GM18951 (cell line): Measurements from ENCODE around the gene TRAF5.

Experiments
- POLR2A ChIP-seq: IDR thresholded peaks from 4 replicates; pipeline ENCODE4 v1.6.1; 2011; ENCODE audit warnings: mild to moderate bottlenecking; ENCODE audit not compliant: insufficient read length, insufficient read depth; ENCODE audit errors: extremely low read depth
- in situ Hi-C: fragments of 300-500 bp; cut with MboI; formaldehyde crosslinking; loops from one replicate; pipeline ENCODE4 v1.12.0; 2022; ENCODE audit warnings: low sequenced_read_pairs, mixed read lengths, inconsistent platforms; ENCODE audit not compliant: unreplicated experiment

TRAF5 gene

DNA sequence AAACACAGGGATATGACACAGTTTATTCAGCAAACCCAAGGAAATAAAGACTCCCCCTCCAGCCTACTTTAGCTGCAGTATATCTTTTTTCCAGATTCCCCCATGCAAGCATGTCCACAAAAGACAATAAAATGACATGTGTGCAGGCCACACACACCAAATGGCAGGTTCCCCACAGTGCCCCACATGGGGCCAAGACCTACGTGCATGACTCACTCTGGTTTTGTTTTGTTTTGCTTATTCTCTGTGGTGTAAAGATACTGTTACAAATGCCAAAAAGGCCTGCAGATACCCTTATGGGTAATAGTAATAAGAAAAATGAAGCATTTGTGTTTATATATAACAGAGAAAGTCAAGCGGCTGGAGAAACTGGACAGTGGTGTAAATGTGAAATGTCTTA lies 93.8 kb downstream of the TRAF5 start:
- in situ Hi-C loops = no loop called here
- TF ChIP-seq POLR2A = no peak

- in situ Hi-C loops = no loop called here
- no peak for TF ChIP-seq POLR2A
Observed at GRCh38 chr1:211420845-211421454, 94.3 kb downstream of the TRAF5 start.

- in situ Hi-C loops = no loop called here
- no peak for TF ChIP-seq POLR2A
Observed at GRCh38 chr1:211424018-211424417, 97.4 kb downstream of the TRAF5 start.
